ENCODE results near the gene FGD4.

DNA sequence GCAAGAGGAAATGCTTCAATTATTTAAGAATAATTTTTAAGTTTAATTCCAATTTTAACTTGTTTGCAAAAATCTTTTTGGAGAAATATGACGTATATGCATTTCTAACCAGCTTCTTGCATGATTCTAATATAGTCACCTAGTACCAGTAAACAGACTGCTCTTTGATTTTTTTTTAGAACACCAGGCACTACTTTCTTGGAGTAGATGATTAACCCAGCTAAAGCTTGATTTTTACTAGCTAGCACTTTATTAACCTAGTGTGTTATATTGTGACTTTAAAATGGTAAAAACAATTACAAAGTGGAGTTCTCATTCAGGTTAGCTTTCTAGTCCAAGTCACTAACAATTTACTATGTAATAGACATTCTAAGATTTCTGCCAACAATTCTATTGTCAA, 32.6 kb upstream of the FGD4 start:
- TF ChIP-seq, protein P1, sequence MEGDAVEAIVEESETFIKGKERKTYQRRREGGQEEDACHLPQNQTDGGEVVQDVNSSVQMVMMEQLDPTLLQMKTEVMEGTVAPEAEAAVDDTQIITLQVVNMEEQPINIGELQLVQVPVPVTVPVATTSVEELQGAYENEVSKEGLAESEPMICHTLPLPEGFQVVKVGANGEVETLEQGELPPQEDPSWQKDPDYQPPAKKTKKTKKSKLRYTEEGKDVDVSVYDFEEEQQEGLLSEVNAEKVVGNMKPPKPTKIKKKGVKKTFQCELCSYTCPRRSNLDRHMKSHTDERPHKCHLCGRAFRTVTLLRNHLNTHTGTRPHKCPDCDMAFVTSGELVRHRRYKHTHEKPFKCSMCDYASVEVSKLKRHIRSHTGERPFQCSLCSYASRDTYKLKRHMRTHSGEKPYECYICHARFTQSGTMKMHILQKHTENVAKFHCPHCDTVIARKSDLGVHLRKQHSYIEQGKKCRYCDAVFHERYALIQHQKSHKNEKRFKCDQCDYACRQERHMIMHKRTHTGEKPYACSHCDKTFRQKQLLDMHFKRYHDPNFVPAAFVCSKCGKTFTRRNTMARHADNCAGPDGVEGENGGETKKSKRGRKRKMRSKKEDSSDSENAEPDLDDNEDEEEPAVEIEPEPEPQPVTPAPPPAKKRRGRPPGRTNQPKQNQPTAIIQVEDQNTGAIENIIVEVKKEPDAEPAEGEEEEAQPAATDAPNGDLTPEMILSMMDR (IDR thresholded peaks at IDR 0.05; ENCODE audit: extremely low read depth in 1 of 2, insufficient read depth in 1 of 2, low read depth in 1 of 2, low read length in 2 of 2), result no peak
- TF ChIP-seq, protein P2, sequence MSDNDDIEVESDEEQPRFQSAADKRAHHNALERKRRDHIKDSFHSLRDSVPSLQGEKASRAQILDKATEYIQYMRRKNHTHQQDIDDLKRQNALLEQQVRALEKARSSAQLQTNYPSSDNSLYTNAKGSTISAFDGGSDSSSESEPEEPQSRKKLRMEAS (IDR thresholded peaks at IDR 0.05; ENCODE audit: insufficient read depth, insufficient read length), result no peak
- no peak for TF ChIP-seq POLR2A (IDR thresholded peaks at IDR 0.05; ENCODE audit: low read depth, low read length)
- no peak for TF ChIP-seq MYC (IDR thresholded peaks at IDR 0.05; ENCODE audit: low read depth, low read length)
- TF ChIP-seq EZH2 (IDR thresholded peaks at IDR 0.05; ENCODE audit: borderline replicate concordance, low read depth, low read length, severe bottlenecking), result no peak
- no peak for TF ChIP-seq POLR2AphosphoS5 (IDR thresholded peaks at IDR 0.05; ENCODE audit: insufficient read depth, low read depth, low read length)
- no peak for TF ChIP-seq FOS (IDR thresholded peaks at IDR 0.05; ENCODE audit: borderline replicate concordance, insufficient read depth, low read length)
- TF ChIP-seq JUN (IDR thresholded peaks at IDR 0.05; ENCODE audit: borderline replicate concordance, insufficient read depth, insufficient read length, low read depth), result no peak

All from endothelial cell of umbilical vein (primary cell).